OCI-LY1 (cell line): ENCODE measurements around the gene PFKFB2.

ENCODE experiments used
- EZH2 ChIP-seq: fragments of 200-600 bp; sonication (generic), shearing (Covaris generic); IDR thresholded peaks from 2 replicates; pipeline ENCODE4 v1.8.0; 2017; ENCODE audit warnings: borderline replicate concordance, mixed run types, mild to moderate bottlenecking, antibody characterized with exemption, low read length, moderate library complexity, mixed read lengths
- TF ChIP-seq, protein P1 (sequence below): fragments of 200-600 bp; sonication (generic), shearing (Covaris generic); IDR thresholded peaks from 2 replicates; pipeline ENCODE4 v1.5.1; 2017; ENCODE audit warnings: mild to moderate bottlenecking, antibody characterized with exemption, low read length, moderate library complexity, mixed read lengths

DNA sequence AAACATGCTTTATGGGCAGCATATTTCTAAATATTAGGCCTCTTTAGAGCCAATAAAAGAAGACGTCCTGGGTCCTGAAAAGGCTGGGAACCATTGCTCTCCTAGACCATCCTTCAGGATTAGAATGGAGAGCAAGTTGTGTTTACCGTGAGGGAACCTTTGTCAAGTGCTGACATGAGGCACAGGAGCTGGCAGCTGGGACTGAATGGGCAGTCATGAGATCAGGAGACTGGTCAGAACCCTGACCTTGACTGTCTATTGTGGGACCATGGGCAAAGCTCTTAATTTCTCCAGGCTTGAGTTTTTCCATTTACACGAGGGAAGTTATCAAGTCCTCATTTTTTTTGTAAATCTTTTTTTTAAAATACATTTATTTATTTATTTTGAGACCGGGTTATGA lies 5.2 kb downstream of the PFKFB2 start:
- TF ChIP-seq EZH2: no peak
- TF ChIP-seq, protein P1, sequence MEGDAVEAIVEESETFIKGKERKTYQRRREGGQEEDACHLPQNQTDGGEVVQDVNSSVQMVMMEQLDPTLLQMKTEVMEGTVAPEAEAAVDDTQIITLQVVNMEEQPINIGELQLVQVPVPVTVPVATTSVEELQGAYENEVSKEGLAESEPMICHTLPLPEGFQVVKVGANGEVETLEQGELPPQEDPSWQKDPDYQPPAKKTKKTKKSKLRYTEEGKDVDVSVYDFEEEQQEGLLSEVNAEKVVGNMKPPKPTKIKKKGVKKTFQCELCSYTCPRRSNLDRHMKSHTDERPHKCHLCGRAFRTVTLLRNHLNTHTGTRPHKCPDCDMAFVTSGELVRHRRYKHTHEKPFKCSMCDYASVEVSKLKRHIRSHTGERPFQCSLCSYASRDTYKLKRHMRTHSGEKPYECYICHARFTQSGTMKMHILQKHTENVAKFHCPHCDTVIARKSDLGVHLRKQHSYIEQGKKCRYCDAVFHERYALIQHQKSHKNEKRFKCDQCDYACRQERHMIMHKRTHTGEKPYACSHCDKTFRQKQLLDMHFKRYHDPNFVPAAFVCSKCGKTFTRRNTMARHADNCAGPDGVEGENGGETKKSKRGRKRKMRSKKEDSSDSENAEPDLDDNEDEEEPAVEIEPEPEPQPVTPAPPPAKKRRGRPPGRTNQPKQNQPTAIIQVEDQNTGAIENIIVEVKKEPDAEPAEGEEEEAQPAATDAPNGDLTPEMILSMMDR: no peak
